Gastroesophageal sphincter (tissue), 4 donors: ENCODE results near the gene BIRC7. TPM values are rescaled to one million over a fixed set of nuclear protein-coding genes. Genes with fewer than 3 reads are reported as not detected.

Source experiments
- ATAC-seq: fragments of 150-250 bp; one replicate; pipeline ENCODE4 v1.9.1; 2016; ENCODE audit warnings: mild to moderate bottlenecking, moderate library complexity
- H3K27ac ChIP-seq, 4 donors: fragments of 200-600 bp; sonication (generic) in 3 of 4; 1 replicate in 3 of 4; 2 replicates in 1 of 4; pipeline ENCODE4 v1.5.1; 2016 to 2019
- H3K27me3 ChIP-seq: fragments of 200-600 bp; sonication (generic); one replicate; pipeline ENCODE4 v1.5.1; 2019
- H3K36me3 ChIP-seq, 2 donors: fragments of 200-600 bp; sonication (generic); one replicate each; pipeline ENCODE4 v1.5.1; 2019; ENCODE audit warnings: control low read depth in 1 of 2
- H3K4me1 ChIP-seq, 3 donors: fragments of 200-600 bp; sonication (generic); 1 replicate in 2 of 3; 2 replicates in 1 of 3; pipeline ENCODE4 v1.5.1; 2016 to 2019; ENCODE audit warnings: control low read depth in 2 of 3
- H3K4me3 ChIP-seq, 2 donors: fragments of 200-600 bp; sonication (generic); one replicate each; pipeline ENCODE4 v1.5.1; 2019; ENCODE audit warnings: mild to moderate bottlenecking in 1 of 2, moderate library complexity in 1 of 2
- H3K9me3 ChIP-seq, 3 donors: fragments of 200-600 bp; sonication (generic); one replicate each; pipeline ENCODE4 v1.5.1; 2017 to 2019; ENCODE audit warnings: control low read depth in 2 of 3
- CTCF ChIP-seq, 4 experiments: fragments of 200-600 bp in 2 of 4; fragments of 450-650 bp in 2 of 4; sonication (generic) in 1 of 4; IDR thresholded peaks; one replicate each; pipeline ENCODE4 v1.5.1; 2017 to 2019; ENCODE audit warnings: antibody characterized with exemption in 4 of 4, mild to moderate bottlenecking in 2 of 4, moderate library complexity in 2 of 4
- EP300 ChIP-seq: sonication (generic); formaldehyde crosslinking; IDR thresholded peaks from one replicate; pipeline ENCODE4 v1.6.1; 2017; ENCODE audit warnings: antibody characterized with exemption, mild to moderate bottlenecking
- POLR2A ChIP-seq, 2 donors: fragments of 450-650 bp; IDR thresholded peaks; one replicate each; pipeline ENCODE4 v1.6.1; 2017; ENCODE audit warnings: antibody characterized with exemption in 2 of 2, mild to moderate bottlenecking in 2 of 2, moderate library complexity in 1 of 2
- POLR2AphosphoS5 ChIP-seq: sonication (generic); formaldehyde crosslinking; IDR thresholded peaks from one replicate; pipeline ENCODE4 v1.6.1; 2017; ENCODE audit warnings: antibody characterized with exemption
- WGBS, 2 donors: methylation state at CpG; one replicate each; pipeline ENCODE4 v1.1.5; 2018; ENCODE audit warnings: low coverage in 1 of 2; 5-methylcytosine and 5-hydroxymethylcytosine counted together
- total RNA-seq, 4 donors: library from RNA; depleted of rRNA; stranded (reverse); fragments of >200 nt; gene quantifications; one replicate each; pipeline ENCODE4 v1.1.0, GENCODE V29; 2016

BIRC7 gene
- total RNA-seq, 4 donors from 2014 or later = not detected

GRCh38 chr20:63286781-63287696 lies 51.3 kb downstream of the BIRC7 start:
- no peak for ATAC-seq
- H3K36me3 ChIP-seq = peaks cover 0 to 74% of the 10 kb centered on the region in 2 donors
- peaks cover 0 to 14% (median 0%) of the 10 kb centered on the region in 3 donors for H3K4me1 ChIP-seq
- peaks cover 5% of the 10 kb centered on the region for H3K27me3 ChIP-seq
- no peaks in the 10 kb centered on the region for H3K9me3 ChIP-seq
- no peak overlapping the region for H3K27ac ChIP-seq
- WGBS, 2 donors = 59% methylated on average over 3 of the region's 23 CpGs; no CpG with 5 or more reads in 1 of the 2 donors
- no peak overlapping the region for H3K4me3 ChIP-seq
- TF ChIP-seq POLR2AphosphoS5 = no peak
- no peak for TF ChIP-seq EP300
- TF ChIP-seq POLR2A (IDR thresholded peaks at IDR 0.05) = no peak
- no peak for TF ChIP-seq CTCF (IDR thresholded peaks at IDR 0.05)

- Histone ChIP-seq H3K4me1 (peaks cover 0 to 14% (median 0%) of the 10 kb centered on the region in 3 donors), H3K36me3 (peaks cover 0 to 65% of the 10 kb centered on the region in 2 donors), H3K9me3 (no peaks in the 10 kb centered on the region), H3K27ac (no peak overlapping the region), H3K4me3 (no peak overlapping the region), H3K27me3 (peaks cover 14% of the 10 kb centered on the region)
- WGBS, 2 donors = 83% methylated on average over 9 of the region's 55 CpGs; no CpG with 5 or more reads in 1 of the 2 donors
- no peak for ATAC-seq
- no peak for TF ChIP-seq CTCF (IDR thresholded peaks at IDR 0.05)
- no peak for TF ChIP-seq POLR2A (IDR thresholded peaks at IDR 0.05)
- TF ChIP-seq EP300 = no peak
- TF ChIP-seq POLR2AphosphoS5 = no peak
Observed at GRCh38 chr20:63287697-63288580, 52.2 kb downstream of the BIRC7 start.

- no peak overlapping the region for H3K27ac ChIP-seq
- peaks cover 0 to 14% (median 0%) of the 10 kb centered on the region in 3 donors for H3K4me1 ChIP-seq
- no peak for TF ChIP-seq CTCF (IDR thresholded peaks at IDR 0.05)
- no peak for TF ChIP-seq POLR2AphosphoS5
- TF ChIP-seq POLR2A (IDR thresholded peaks at IDR 0.05) = no peak
- no peak for TF ChIP-seq EP300
- 81% methylated on average over 7 of the region's 28 CpGs; no CpG with 5 or more reads in 1 of the 2 donors for WGBS, 2 donors
- no peaks in the 10 kb centered on the region for H3K9me3 ChIP-seq
- peaks cover 22% of the 10 kb centered on the region for H3K27me3 ChIP-seq
- ATAC-seq = no peak
- H3K4me3 ChIP-seq = no peak overlapping the region
- H3K36me3 ChIP-seq = peaks cover 0 to 58% of the 10 kb centered on the region in 2 donors
Observed at GRCh38 chr20:63288581-63289251, 53.0 kb downstream of the BIRC7 start.

GRCh38 chr20:63289311-63290135 lies 53.8 kb downstream of the BIRC7 start:
- TF ChIP-seq POLR2A (IDR thresholded peaks at IDR 0.05) (no peak), POLR2AphosphoS5 (no peak), CTCF (IDR thresholded peaks at IDR 0.05) (no peak), EP300 (no peak)
- Histone ChIP-seq H3K9me3 (no peaks in the 10 kb centered on the region), H3K4me3 (no peak overlapping the region), H3K27me3 (peaks cover 30% of the 10 kb centered on the region), H3K36me3 (peaks cover 0 to 50% of the 10 kb centered on the region in 2 donors), H3K27ac (no peak overlapping the region), H3K4me1 (peaks cover 0 to 14% (median 0%) of the 10 kb centered on the region in 3 donors)
- no peak for ATAC-seq
- 20% methylated on average over 1 of the region's 25 CpGs; no CpG with 5 or more reads in 1 of the 2 donors for WGBS, 2 donors
